Osteoblast (primary cell): ENCODE data around the gene TSPAN16. TPM values are rescaled to one million over a fixed set of nuclear protein-coding genes. Genes with fewer than 3 reads are reported as not detected.

Source experiments
- DNase-seq: peaks from one replicate; pipeline ENCODE4 v3.0.0; 2011; ENCODE audit warnings: low spot score, mixed read lengths; ENCODE audit not compliant: insufficient read length; ENCODE audit errors: missing footprints
- H2AFZ ChIP-seq: 2 replicates; pipeline ENCODE4 v1.6.0; 2011; ENCODE audit warnings: mild to moderate bottlenecking, low read length
- H3K27ac ChIP-seq: 2 replicates; pipeline ENCODE4 v1.5.1; 2011; ENCODE audit warnings: mild to moderate bottlenecking, low read depth, low read length, moderate library complexity
- H3K27me3 ChIP-seq: 2 replicates; pipeline ENCODE4 v1.6.0; 2012; ENCODE audit warnings: mild to moderate bottlenecking, control low read depth, inconsistent platforms, low read length, moderate library complexity; ENCODE audit not compliant: insufficient read depth
- H3K36me3 ChIP-seq: 2 replicates; pipeline ENCODE4 v1.5.1; 2011; ENCODE audit warnings: mild to moderate bottlenecking, low read length, control low read depth, moderate library complexity; ENCODE audit not compliant: insufficient read depth
- H3K4me1 ChIP-seq: 2 replicates; pipeline ENCODE4 v1.5.1; 2011; ENCODE audit warnings: mild to moderate bottlenecking, low read length, control low read depth, moderate library complexity; ENCODE audit not compliant: insufficient read depth
- H3K4me2 ChIP-seq: 2 replicates; pipeline ENCODE4 v1.6.0; 2011; ENCODE audit warnings: mild to moderate bottlenecking, low read length; ENCODE audit not compliant: insufficient read depth
- H3K4me3 ChIP-seq: fragments of 200-600 bp; sonication (generic); 3 replicates; pipeline ENCODE4 v1.5.1; 2012; ENCODE audit warnings: mild to moderate bottlenecking, low read length, inconsistent platforms; ENCODE audit not compliant: insufficient read depth
- H3K79me2 ChIP-seq: 2 replicates; pipeline ENCODE4 v1.6.0; 2012; ENCODE audit warnings: mild to moderate bottlenecking, low read length, control low read depth, inconsistent platforms; ENCODE audit not compliant: insufficient read depth
- H3K9me3 ChIP-seq: 2 replicates; pipeline ENCODE4 v1.5.1; 2011; ENCODE audit warnings: low read depth, low read length, control low read depth
- H4K20me1 ChIP-seq: 2 replicates; pipeline ENCODE4 v1.6.0; 2012; ENCODE audit warnings: mild to moderate bottlenecking, low read length, control low read depth; ENCODE audit not compliant: insufficient read depth
- total RNA-seq: library from RNA; depleted of rRNA; stranded (reverse); fragments of >200 nt; gene quantifications from 2 replicates; pipeline ENCODE4 v1.2.3, GENCODE V29; 2012
- TF ChIP-seq, protein P1 (sequence below): IDR thresholded peaks from 2 replicates; pipeline ENCODE4 v1.5.1; 2011; ENCODE audit warnings: mild to moderate bottlenecking, low read depth, low read length, moderate library complexity; ENCODE audit errors: extremely low read depth

The TSPAN16 gene
- total RNA-seq, 1 donor, result not detected

- Histone ChIP-seq H3K4me3 (no peak overlapping the region), H3K27ac (no peak overlapping the region), H3K79me2 (no peaks in the 10 kb centered on the region), H4K20me1 (no peaks in the 10 kb centered on the region), H2AFZ (no peak overlapping the region), H3K27me3 (no peaks in the 10 kb centered on the region), H3K4me2 (no peak overlapping the region), H3K36me3 (no peaks in the 10 kb centered on the region), H3K9me3 (no peaks in the 10 kb centered on the region), H3K4me1 (no peaks in the 10 kb centered on the region)
- peak; percentile 88 for DNase-seq
- TF ChIP-seq, protein P1, sequence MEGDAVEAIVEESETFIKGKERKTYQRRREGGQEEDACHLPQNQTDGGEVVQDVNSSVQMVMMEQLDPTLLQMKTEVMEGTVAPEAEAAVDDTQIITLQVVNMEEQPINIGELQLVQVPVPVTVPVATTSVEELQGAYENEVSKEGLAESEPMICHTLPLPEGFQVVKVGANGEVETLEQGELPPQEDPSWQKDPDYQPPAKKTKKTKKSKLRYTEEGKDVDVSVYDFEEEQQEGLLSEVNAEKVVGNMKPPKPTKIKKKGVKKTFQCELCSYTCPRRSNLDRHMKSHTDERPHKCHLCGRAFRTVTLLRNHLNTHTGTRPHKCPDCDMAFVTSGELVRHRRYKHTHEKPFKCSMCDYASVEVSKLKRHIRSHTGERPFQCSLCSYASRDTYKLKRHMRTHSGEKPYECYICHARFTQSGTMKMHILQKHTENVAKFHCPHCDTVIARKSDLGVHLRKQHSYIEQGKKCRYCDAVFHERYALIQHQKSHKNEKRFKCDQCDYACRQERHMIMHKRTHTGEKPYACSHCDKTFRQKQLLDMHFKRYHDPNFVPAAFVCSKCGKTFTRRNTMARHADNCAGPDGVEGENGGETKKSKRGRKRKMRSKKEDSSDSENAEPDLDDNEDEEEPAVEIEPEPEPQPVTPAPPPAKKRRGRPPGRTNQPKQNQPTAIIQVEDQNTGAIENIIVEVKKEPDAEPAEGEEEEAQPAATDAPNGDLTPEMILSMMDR, result no peak
Observed at GRCh38 chr19:11268783-11269267, 27.1 kb upstream of the TSPAN16 start.

GRCh38 chr19:11269408-11269807 is 26.6 kb upstream of the TSPAN16 start:
- no peaks in the 10 kb centered on the region for H4K20me1 ChIP-seq
- no peak overlapping the region for H3K4me3 ChIP-seq
- H3K4me2 ChIP-seq, result no peak overlapping the region
- H3K36me3 ChIP-seq, result no peaks in the 10 kb centered on the region
- no peaks in the 10 kb centered on the region for H3K27me3 ChIP-seq
- TF ChIP-seq, protein P1, result no peak
- peak; percentile 43 for DNase-seq
- H3K27ac ChIP-seq, result no peak overlapping the region
- H3K79me2 ChIP-seq, result no peaks in the 10 kb centered on the region
- no peaks in the 10 kb centered on the region for H3K4me1 ChIP-seq
- no peaks in the 10 kb centered on the region for H3K9me3 ChIP-seq
- H2AFZ ChIP-seq, result no peak overlapping the region

- H2AFZ ChIP-seq, result no peak overlapping the region
- H3K79me2 ChIP-seq, result no peaks in the 10 kb centered on the region
- H3K27me3 ChIP-seq, result no peaks in the 10 kb centered on the region
- no peaks in the 10 kb centered on the region for H3K36me3 ChIP-seq
- H3K4me1 ChIP-seq, result no peaks in the 10 kb centered on the region
- no peak overlapping the region for H3K4me3 ChIP-seq
- no peaks in the 10 kb centered on the region for H4K20me1 ChIP-seq
- H3K4me2 ChIP-seq, result no peak overlapping the region
- H3K27ac ChIP-seq, result no peak overlapping the region
- DNase-seq, result no peak
- no peaks in the 10 kb centered on the region for H3K9me3 ChIP-seq
- TF ChIP-seq, protein P1, result no peak
Observed at GRCh38 chr19:11273296-11273695, 22.7 kb upstream of the TSPAN16 start.

DNA sequence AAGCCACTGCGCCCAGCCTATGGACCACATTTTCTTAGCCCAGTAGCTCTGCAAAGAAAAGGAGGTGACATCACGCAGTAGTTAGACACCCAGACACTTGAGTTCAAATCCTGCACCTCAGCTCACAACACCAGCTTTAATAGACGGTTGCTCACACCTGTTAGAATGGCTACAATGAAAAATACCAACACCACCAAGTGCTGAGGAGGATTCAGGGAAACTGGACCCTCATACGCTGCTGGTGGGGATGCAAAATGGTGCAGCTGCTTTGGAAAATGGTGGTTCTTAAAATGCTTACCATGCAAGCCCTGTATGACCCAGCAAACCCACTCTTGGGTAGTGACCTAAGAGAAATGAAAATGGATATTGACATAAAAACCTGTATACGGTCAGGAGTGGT is 22.0 kb upstream of the TSPAN16 start:
- Histone ChIP-seq H2AFZ (no peak overlapping the region), H4K20me1 (no peaks in the 10 kb centered on the region), H3K4me3 (no peak overlapping the region), H3K4me1 (no peaks in the 10 kb centered on the region), H3K27me3 (no peaks in the 10 kb centered on the region), H3K4me2 (no peak overlapping the region), H3K27ac (no peak overlapping the region), H3K79me2 (no peaks in the 10 kb centered on the region), H3K9me3 (no peaks in the 10 kb centered on the region), H3K36me3 (no peaks in the 10 kb centered on the region)
- no peak for DNase-seq
- TF ChIP-seq, protein P1, result no peak
